Activated CD4-positive, alpha-beta T cell treated with anti-CD3 and anti-CD28 coated beads, Interleukin-2, amount 50 U/mL, for 48 hours (primary cell): ENCODE measurements around the gene SYNGR1.
A peak's percentile ranks its signal among the peaks of the same experiment; 100 is the strongest.

Experiments used
- DNase-seq, 2 experiments: peaks; one replicate each; pipeline ENCODE4 v3.0.0-alpha.2; 2020

SYNGR1 gene

DNA sequence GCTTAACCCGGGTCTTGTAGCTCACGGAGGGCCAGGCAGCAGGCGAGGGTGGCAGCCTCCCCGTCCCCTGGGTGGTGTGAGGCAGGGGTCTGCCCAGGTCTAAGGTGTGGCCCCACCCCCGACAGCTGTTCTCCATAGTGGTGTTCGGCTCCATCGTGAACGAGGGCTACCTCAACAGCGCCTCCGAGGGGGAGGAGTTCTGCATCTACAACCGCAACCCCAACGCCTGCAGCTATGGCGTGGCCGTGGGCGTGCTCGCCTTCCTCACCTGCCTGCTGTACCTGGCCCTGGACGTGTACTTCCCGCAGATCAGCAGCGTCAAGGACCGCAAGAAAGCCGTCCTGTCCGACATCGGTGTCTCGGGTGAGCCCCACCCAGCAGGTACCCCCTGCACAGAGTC is 24.4 kb downstream of the SYNGR1 start:
- DNase-seq: no peak

DNA sequence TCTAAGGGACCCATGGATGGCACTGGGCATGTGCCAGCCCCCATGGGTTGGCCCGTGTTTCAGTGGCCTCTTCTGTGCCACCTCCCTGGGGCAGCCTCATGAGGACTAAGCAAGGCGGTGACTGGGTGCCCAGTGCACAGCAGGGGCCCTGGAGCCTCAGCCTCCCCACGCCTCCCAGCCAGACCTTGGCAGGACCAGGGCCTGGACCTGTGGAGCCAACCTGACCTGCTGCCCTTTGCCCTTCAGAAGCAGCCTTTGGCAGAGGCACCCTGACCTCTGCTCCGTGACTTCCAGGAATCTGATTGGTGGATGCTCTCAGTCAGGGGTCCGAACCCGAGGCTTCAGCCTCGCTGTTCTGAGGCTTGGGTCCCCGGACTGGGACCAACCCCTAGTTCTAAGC is 25.0 kb downstream of the SYNGR1 start:
- no peak for DNase-seq

DNA sequence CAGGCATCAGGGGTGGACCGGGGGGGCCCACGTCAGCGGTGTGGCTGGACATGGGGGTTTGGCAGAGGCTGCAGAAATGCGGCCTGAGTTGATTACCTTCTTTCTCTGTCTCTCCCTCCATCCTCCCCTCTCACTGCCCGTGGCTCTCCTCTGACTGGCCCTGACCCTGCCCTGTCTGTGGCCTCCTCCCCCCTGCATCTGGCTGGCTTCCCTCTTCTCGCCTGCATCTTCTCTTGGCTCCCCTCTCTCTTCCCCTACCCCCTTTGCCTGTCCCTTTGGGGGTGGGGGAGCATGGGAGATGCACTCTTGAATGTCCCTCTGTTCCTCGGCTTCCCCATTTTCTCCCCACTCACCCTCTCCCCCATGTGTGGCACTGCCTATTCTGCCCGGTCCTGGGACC is 25.9 kb downstream of the SYNGR1 start:
- DNase-seq: no peak

DNA sequence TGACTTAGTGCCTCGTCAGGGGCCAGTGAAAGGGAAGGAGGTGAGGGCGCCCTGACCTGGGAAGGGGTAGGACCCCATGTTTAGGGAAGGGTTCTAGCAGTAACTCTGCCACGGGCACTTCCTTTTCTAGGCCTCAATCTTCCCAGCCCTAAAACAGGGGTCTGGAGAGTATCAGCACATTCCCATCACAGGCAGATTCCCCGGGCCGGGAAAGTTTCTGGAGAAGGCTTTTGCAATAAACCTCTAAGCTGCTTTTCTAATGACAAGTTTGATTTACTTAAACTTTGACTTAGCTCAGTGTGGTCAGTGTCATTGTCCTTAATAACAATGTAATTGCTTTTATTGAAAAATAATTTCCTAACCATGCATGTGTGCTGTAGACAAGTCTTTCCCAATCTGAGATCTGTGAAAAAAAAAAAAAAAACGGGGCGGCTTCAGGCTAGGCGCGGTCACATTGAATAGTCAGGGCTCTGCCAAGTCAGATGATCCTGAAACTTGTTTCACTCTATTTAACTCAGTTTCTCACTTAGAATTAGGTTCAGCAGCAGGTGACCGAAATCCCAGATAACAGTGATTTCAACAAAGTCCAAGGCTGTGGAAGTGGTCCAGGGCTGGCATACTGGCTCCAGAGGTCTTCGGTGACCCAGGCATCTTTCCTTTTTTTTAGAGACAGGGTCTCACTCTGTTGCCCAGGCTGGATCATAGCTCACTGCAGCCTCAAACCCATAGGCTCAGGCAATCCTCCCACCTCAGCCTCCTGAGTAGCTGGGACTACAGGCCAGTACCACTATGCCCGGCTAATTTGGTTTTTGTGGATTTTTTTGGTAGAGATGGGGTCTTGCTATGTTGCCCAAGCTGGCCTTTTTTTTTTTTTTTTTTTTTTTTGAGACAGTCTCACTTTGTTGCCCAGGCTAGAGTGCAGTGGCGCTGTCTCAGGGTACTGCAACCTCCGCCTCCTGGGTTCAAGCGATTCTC is 30.3 kb downstream of the SYNGR1 start:
- DNase-seq: no peak

DNA sequence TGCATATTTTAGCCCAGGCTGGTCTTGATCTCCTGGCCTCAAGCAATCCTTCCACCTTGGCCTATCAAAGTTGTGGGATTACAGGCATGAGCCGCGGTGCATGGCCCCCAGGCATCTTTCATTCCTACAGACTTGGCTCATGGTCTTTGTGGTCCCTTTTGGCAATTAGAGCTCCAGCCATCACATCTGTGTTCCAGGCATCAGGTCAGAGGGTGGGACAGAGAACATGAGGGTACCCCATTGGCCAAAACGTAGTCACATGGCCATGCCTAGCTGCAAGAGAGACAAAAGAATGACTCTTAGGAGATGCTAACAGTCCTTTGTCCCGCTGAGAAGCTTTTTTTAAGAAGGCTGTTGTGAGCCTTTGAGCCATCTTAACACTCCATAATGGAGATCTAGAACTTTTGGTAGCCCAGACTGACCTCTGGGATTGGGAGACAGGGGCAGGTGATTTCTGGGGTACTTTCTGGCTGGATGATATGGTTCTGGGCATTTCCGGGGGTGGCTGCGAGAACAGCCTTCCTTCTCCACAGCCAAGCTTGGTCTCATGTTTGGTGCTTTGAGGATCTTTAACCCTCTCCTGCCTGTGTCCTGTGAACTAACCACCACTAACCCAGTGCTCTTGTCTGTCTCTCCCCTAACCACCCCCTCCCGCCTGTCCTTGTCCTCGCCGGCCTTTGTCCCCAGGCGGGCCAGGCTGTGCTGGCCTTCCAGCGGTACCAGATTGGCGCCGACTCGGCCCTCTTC is 31.4 kb downstream of the SYNGR1 start:
- no peak for DNase-seq

DNA sequence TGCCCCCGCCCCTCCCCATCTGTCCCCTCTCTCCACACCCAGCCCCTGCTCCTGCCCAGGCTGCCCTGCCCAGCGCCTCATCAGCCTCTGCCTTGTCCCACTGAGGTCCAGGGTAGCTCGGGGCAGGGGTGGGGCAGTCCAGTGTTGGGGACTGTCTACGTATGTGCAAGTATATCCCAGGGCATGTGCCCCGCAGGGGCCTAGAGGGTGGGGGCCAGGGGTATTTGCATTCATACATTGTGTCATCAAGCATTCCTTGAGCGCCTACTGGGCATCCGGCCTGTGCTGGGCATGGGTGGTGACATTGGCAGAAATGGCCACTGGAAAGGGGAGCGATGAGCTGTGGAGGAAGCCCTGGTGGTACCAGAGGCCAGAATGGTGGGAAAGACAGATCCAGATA is 32.1 kb downstream of the SYNGR1 start:
- no peak for DNase-seq

DNA sequence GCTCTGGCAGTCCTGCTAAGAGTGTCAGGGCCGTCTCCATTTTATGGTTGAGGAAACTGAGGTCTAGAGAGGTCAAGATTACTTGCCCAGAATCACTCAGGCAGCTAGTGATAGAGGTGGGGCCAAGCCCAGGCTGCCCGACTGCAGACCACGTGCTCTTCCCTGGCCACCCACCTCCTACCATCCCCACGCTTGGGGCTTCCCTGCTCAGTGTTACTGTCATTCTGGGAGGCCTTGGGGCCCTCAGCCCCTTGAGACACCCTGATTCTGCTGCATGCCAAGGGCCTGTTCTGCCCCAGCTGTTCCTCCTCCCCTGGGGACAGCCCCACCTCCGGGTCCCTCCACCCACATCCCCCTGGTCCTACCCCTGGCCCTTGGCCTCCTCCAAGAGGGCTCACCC is 32.6 kb downstream of the SYNGR1 start:
- no peak for DNase-seq

DNA sequence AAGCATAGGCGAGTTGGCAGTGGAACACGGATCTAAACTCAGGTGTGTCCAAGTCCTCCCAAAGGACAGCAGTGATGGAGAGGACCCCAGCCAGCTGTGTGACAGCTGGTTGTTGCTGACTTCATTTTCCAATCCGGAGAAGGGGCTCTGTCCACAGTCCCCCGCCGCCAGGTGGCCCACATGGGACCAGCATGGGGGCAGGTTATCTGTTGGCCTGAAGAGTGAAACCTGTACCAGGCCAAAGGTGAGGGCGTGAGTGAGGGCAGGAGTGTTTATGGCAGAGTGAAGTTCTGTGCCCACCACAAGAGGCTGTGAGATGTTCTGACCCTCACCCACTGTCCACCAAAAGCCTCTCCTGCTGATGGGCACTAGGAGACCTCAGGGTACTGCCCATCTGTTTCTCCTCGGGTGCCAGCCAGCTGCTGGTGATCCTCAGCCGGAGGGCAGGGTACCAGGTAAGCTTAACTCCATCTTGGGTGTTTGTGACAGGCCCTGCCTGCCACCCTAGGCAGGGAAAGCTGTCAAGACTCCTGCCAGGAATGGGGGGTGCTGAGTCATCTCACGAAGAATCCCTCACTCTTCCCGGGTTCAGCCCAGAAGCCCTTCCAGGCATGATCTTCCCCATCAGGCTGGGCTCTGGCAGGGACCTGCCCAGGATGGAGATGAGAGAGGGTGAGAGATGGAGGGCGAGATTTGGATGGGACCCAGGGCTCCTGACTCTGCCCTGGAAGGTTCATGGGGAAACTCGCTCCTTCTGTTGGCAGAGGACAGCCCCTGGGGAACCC is 34.2 kb downstream of the SYNGR1 start:
- no peak for DNase-seq

DNA sequence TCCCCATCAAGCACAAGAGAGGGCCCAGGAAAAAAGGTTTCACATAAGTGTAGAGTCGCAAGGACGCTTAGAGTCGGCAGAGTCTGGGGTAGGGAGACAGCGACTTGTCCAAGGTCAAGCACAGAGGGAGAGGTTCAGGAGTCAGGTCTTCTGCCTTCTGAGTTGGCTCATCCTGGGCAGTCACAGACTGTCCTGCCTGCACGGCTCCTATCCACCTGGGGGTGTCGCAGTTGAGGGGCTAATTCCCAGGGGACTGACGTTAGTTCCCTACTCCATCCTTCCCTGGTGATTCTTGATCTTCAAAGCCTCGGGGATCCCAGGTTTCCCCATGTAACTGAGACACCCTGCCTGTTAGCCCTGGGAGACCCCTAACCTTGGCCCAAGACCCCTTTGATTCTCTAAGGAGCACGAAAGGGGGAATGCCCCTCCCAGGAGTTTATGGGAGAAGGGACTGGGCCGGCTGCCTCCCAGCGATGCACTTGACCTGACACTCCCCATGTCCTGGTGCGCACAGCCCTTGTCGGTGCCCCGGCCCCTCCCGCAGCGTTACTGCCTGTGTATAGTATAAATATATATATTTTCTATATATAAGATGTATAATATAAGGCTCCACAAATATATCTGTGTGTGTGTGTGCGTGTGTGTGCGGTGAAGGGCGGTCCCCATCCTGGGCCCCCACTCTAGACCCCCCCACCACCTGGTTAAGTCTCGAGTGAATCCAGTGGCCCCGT is 35.1 kb downstream of the SYNGR1 start:
- DNase-seq: no peak

DNA sequence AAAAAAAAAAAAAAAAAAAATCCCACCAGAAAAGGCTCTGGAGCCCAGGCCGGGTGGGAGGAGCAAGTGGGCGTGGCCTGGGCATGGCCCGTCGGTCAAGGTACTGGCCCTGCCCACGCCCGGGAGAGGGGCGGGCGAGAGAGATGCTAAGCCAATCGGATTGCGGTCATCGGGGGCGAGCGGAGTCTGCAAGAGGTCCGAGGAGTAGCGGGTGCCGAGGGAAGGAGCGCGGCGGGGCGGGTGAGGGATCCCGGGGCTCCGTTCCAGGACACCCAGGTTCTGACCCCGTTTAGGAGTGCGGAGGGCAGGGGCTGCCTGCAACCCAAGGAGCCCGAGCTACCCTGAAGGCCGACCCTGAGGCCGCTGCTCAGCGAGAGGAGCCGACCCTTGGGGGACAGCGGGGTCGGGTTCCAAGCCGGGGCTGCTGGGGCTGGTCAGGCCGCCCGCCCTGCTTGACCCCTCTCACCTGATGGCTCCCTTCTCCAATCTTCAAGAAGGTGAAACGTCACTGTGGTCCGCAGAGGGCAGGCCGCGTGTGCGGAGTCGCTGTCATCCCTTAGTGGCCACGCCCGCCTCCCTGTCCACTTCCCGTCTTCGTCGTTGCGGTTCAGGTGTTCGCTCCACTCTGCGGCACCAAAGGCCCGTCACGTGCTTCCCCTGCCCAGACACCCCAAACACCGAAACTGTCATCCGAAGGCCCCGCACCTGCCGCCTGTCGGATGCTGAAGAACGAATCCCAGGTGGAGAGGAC is 38.6 kb downstream of the SYNGR1 start:
- DNase-seq: peak; percentile 82 to 84

DNA sequence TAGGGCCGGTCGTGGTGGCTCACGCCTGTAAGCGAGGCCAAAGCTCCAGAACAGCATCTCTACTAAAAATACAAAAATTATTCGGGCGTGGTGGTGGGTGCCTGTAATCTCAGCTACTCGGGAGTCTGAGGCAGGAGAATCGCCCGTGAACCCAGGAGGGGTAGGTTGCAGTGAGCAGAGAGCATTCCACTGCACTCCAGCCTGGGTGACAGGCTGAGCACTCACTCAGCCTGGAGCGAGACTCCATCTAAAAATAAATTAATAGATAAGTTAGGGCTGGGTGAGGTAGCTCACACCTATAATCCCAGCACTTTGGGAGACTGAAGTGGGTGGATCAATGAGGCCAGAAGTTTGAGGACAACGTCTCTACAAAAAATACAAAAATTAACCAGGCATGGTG is 39.6 kb downstream of the SYNGR1 start:
- no peak for DNase-seq

DNA sequence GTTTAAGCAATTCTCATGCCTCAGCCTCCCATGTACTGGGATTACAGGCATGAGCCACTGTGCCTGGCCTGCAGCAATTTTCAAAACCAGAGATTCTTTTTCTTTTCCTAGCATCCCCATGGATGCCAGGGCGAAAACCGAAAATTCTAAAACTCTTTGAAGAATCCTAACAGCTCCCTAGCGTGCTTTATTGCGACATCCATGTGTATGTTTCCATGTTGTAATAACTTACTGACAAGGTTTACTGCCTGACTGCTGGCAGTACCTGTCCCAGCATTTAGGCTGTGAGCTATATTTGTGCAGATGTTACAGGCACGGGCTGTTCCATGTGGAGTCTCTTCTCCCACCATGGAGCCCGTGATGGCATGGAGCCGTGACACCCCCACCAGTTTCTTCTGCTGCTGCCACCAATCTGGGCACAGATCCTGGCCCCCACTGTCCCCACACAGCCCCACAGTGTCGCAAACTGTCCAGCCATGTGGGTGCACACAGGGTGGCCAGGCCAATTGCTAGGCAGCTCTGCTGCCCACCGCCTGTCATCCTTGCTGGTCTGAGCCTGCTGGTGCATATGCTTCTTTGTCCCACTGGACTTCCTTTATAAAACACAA is 42.7 kb downstream of the SYNGR1 start:
- no peak for DNase-seq

DNA sequence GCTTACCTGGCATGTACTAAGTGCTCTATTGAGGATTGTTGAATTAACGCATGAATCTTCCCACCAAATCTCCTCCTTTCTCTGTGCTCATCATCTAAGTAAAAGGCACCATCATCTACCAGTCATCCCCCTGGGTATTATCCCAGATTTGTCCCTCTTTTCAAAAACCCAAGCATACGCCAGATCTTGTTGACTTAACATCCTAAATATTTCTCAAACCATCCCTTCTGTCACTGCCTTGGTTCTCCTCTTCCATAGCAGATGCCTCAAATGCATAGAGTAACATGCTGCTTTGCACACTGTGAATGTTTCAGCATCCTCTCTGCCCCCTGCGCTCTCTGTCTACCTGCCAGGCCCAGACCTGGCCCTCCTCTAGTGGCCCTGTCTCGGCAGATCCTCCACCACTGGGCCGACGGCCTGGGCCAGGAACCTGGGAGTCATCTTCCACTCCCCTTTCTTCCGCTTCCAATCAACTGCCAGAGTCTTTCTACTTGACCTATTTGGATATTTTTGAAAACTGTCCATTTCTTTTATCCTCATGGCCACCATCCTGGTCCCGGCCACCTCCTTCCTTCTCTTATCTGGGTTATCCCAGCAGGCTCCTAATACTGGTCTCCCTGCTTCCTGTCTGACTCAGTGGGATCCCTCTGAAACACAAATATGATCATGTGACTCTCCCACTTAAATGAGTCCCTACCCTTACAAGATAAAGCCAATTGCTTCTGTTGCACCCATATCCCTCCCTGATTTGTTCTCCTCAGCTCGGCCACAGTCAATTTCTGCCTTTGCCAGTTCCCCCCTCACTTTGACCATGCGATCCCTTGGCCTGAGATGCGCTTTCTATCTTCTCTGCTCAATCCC is 46.4 kb downstream of the SYNGR1 start:
- no peak for DNase-seq

DNA sequence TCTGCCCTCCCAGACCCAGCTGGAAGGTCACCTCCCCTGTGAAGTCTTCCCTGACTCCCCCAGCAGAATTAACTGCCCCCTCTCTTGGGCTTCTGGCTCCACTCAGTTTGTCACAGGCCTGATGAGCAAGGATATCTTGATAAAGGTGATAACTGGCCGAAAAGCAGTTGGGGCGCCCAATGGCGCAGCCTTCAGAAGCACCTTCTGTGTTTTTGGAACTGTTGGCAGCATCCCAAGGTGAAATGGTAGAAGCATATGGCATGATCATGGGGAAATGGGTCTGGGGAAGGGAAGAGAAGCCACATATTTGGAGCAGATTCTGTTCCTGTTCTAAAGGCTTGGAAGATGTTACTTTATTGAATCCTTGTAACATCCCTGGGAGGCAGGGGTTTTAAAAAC is 47.0 kb downstream of the SYNGR1 start:
- no peak for DNase-seq

DNA sequence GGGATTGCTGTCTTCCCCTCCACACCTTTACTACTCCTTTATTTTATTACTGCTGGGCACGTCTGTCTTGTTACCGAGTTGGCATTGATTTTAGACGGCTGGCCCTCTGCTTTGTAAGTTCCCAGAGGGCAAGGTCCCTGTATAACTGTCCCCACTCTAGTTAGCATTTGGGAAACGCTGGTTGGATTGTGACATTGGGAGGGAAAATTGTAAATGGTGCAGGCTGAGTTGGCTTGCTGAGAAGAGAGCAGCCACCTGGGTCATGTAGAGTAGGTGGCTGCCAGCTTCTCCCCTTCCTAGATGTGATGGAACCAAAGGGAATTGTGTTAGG is 51.5 kb downstream of the SYNGR1 start:
- DNase-seq: no peak

DNA sequence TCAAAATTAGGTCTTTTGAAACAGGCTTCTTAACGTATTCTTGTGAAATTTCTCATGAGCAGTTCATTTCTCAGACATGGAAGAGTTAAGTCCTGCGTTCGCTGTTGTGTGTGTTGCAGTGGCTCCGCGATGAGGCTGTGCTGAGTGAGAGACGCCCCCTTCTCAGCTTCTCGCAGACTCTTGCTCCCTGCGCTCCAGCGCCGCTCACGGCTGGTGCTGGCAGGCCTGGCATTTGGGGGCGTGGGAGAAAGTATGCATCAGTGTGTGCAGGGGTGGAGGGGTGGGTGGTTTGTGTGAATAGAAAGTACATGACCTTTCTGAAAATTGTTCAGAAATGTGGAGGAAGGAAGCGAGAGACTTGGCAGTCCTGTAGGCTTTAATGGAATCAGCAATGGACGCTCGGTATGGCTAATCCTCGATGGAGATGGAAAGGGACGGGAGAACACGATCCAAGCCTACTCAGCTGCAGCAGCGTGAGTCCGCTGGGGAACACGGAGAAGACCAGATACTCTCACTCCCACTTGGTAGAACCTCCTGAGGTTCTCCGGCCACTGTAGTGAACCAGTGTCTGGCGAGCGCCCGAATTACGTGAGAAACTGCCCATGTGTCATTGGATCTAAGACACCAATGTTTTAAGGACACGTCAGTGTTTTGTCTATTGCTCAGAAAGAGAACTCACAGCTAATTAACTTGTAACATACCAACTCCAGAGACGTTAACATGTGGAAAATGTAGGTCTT is 55.7 kb downstream of the SYNGR1 start:
- peak; percentile 18 to 21 for DNase-seq

DNA sequence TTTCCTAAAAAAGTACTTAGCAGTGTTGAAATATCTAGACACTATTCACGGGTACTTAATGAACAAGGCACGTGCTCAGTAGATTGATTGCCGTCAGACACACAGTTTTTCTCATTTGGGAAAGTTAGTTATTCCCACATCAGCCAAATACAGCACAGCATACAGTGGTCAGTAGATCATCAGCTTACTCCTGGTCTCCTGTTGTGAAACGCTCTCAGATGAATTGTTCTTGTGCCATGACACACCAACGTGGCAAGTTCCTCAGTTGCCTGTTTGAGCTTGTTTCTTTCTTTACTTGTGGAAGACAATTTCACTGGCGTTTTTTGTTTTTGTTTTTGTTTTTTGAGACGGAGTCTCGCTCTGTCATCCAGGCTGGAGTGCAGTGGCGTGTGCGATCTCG is 58.4 kb downstream of the SYNGR1 start:
- DNase-seq: no peak

DNA sequence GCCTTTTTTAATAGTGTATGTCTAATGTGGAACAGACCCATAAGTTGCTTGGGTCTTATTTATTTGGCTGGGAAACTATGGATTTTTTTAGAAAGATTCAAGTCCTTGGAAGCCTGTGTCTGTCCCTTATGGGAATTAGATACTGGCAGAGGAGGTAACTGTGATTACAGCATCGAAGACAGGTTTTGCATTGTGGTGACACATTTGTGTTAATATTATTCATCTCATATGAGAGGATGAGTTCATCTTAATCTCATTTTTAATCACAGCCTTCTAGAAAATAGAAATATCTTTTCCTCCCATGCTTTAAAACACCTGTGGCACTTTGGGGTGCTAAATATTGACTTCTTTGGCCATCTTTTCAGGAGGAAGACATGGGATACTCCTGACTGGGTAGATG is 59.0 kb downstream of the SYNGR1 start:
- no peak for DNase-seq

DNA sequence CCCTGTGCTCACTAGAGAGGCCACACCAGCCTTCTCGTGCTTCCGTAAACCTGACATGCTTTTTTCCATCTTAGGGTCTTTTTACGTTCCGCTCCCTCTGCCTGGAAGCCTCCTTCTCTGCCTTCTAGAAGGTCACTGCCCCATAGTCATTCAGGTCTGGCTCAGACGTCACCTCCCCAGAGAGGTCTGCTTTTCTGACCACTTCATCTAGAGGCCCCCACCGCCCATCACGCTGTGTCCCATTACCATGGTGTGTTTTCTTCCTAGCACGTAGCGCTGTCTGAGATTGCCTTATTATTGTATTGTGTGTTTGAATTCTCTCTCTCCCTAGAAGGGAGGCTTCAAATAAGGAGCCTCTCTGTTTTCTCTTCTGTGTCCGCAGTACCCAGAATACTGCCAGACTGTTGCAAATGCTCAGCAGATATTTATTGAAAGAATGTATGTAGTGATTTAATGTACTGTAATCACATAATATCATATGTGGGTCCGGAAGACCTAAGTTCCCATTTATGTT is 59.8 kb downstream of the SYNGR1 start:
- no peak for DNase-seq

DNA sequence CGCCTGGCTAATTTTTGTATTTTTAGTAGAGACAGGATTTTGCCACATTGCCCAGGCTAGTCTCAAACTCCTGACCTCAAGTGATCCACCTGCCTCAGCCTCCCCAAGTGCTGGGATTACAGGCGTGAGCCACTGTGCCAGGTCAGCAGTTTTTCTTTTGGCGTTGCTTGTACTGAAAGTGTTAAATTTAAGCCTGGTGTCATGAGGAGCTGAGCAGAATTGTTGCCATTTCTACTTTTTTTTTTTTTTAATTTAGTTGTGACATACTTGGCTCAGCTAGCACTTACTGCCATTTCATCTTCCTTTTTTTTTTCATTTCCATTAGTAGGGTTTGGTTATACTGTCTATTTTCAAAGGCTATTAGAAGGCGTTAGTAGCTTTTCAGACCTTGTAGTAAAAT is 60.5 kb downstream of the SYNGR1 start:
- DNase-seq: no peak
